GM12878 (cell line): ENCODE data around the gene HMCN1. TPM values are rescaled to one million over a fixed set of nuclear protein-coding genes. Genes with fewer than 3 reads are reported as not detected.

Experiments
- ATAC-seq: fragments of 200-7000 bp; cut with Tn5 transposase; 3 replicates; pipeline ENCODE4 v1.9.1; 2020; ENCODE audit warnings: mild to moderate bottlenecking, moderate library complexity
- BruUV-seq: library from RNA; stranded (reverse); fragments of 400-500 nt; replicated peaks from 2 replicates; lab custom pipeline; 2021; lab: Mats Ljungman, UMichigan
- CTCF ChIA-PET: fragments of 300-600 bp; sonication (Branson Sonifier 250); formaldehyde crosslinking; extraction: SDS; loops from one replicate; lab custom pipeline; 2021; ENCODE audit warnings: inconsistent platforms; lab: Yijun Ruan, JAX
- POLR2A ChIA-PET: fragments of 350-600 bp; formaldehyde crosslinking; extraction: SDS; loops from one replicate; lab custom pipeline; 2021; ENCODE audit warnings: inconsistent platforms; lab: Charles Lee
- RAD21 ChIA-PET: fragments of 300-600 bp; sonication (Branson Sonifier 250); formaldehyde crosslinking; loops from one replicate; lab custom pipeline; 2023; ENCODE audit warnings: antibody characterized with exemption; ENCODE audit not compliant: unreplicated experiment; lab: Charles Lee
- SMC1A ChIA-PET: fragments of 300-600 bp; sonication (Branson Sonifier 250); formaldehyde crosslinking; loops from one replicate; lab custom pipeline; 2023; ENCODE audit not compliant: unreplicated experiment, uncharacterized antibody; lab: Charles Lee
- DNase-seq: peaks from one replicate; pipeline ENCODE4 v3.0.0-alpha.2; 2011; ENCODE audit warnings: low read depth, low spot score
- FAIRE-seq: peaks from 3 replicates; lab custom pipeline; 2011; peaks lifted over from hg19 to GRCh38; lab: Jason Lieb, UNC
- H2AFZ ChIP-seq: 2 replicates; pipeline ENCODE4 v1.6.0; 2011; ENCODE audit warnings: low read depth, low read length, control low read depth; ENCODE audit not compliant: control insufficient read depth
- H3K27ac ChIP-seq: 2 replicates; pipeline ENCODE4 v1.5.1; 2011; ENCODE audit warnings: control low read depth; ENCODE audit not compliant: control insufficient read depth, insufficient read depth
- H3K27me3 ChIP-seq, 2 experiments: replicated peaks in 1 of 2; 2 replicates each; pipeline versions ENCODE4 v1.6.0 to v1.6.1; 2011; ENCODE audit warnings: low read length in 1 of 2; ENCODE audit not compliant: control insufficient read depth in 2 of 2, insufficient read depth in 2 of 2
- H3K36me3 ChIP-seq, 2 experiments: 2 replicates each; pipeline ENCODE4 v1.5.1; 2011; ENCODE audit warnings: low read length in 1 of 2; ENCODE audit not compliant: control insufficient read depth in 2 of 2, insufficient read depth in 2 of 2
- H3K4me1 ChIP-seq: 2 replicates; pipeline ENCODE4 v1.6.1; 2011; ENCODE audit warnings: mild to moderate bottlenecking, low read length, moderate library complexity, mixed read lengths; ENCODE audit not compliant: control insufficient read depth, insufficient read depth
- H3K4me2 ChIP-seq: 2 replicates; pipeline ENCODE4 v1.6.0; 2011; ENCODE audit warnings: control low read depth; ENCODE audit not compliant: control insufficient read depth, insufficient read depth
- H3K4me3 ChIP-seq: fragments of 200-600 bp; sonication (generic); 2 replicates; pipeline ENCODE4 v1.5.1; 2016
- H3K79me2 ChIP-seq: 2 replicates; pipeline ENCODE4 v1.6.0; 2011; ENCODE audit warnings: low read length; ENCODE audit not compliant: control insufficient read depth, insufficient read depth
- H3K9ac ChIP-seq: 2 replicates; pipeline ENCODE4 v1.8.0; 2011; ENCODE audit warnings: low read length, control low read depth, mixed read lengths; ENCODE audit not compliant: control insufficient read depth, insufficient read depth
- H3K9me3 ChIP-seq: replicated peaks from 3 replicates; pipeline ENCODE4 v1.5.1; 2011; ENCODE audit warnings: mild to moderate bottlenecking, low read length; ENCODE audit not compliant: control insufficient read depth, insufficient read depth
- H4K20me1 ChIP-seq: 2 replicates; pipeline ENCODE4 v1.6.0; 2011; ENCODE audit not compliant: control insufficient read depth, insufficient read depth
- BACH1 ChIP-seq: fragments of 450-650 bp; IDR thresholded peaks from 2 replicates; pipeline ENCODE4 v1.6.1; 2017; ENCODE audit warnings: mild to moderate bottlenecking, borderline replicate concordance
- BMI1 ChIP-seq: fragments of 450-650 bp; IDR thresholded peaks from 2 replicates; pipeline ENCODE4 v1.6.1; 2016; ENCODE audit warnings: mild to moderate bottlenecking, moderate library complexity, borderline replicate concordance
- CTCF ChIP-seq, 3 experiments: IDR thresholded peaks in 2 of 3; conservative IDR thresholded peaks in 1 of 3; 2 replicates each; pipeline ENCODE4 v1.5.1; 2011; ENCODE audit warnings: low read depth in 3 of 3, low read length in 3 of 3, mild to moderate bottlenecking in 3 of 3, control low read depth in 2 of 3, moderate library complexity in 2 of 3, inconsistent platforms in 1 of 3, mixed read lengths in 1 of 3; ENCODE audit not compliant: control insufficient read depth in 2 of 3, insufficient read depth in 1 of 3; ENCODE audit errors: extremely low read depth in 1 of 3
- EED ChIP-seq: sonication (generic); IDR thresholded peaks from 2 replicates; pipeline ENCODE4 v1.6.1; 2016; ENCODE audit warnings: antibody characterized with exemption, low read depth
- HSF1 ChIP-seq: fragments of 150-350 bp; IDR thresholded peaks from 2 replicates; pipeline ENCODE4 v1.6.1; 2014; ENCODE audit warnings: mild to moderate bottlenecking, low read depth, low read length
- IKZF1 ChIP-seq: fragments of 450-650 bp; conservative IDR thresholded peaks from 2 replicates; pipeline ENCODE4 v1.6.1; 2017; ENCODE audit warnings: antibody characterized with exemption, mild to moderate bottlenecking
- KDM1A ChIP-seq: fragments of 200-600 bp; sonication (generic); IDR thresholded peaks from 2 replicates; pipeline ENCODE4 v1.6.1; 2016; ENCODE audit warnings: borderline replicate concordance
- NBN ChIP-seq: fragments of 450-650 bp; IDR thresholded peaks from 2 replicates; pipeline ENCODE4 v1.6.1; 2016
- NFIC ChIP-seq: IDR thresholded peaks from 2 replicates; pipeline ENCODE4 v1.6.1; 2012; ENCODE audit warnings: low read depth, mild to moderate bottlenecking, inconsistent platforms, low read length, moderate library complexity
- NKRF ChIP-seq: fragments of 450-650 bp; conservative IDR thresholded peaks from 2 replicates; pipeline ENCODE4 v1.6.1; 2017; ENCODE audit warnings: mild to moderate bottlenecking, moderate library complexity
- NR2C2 ChIP-seq: IDR thresholded peaks from 2 replicates; pipeline ENCODE4 v1.6.1; 2011; ENCODE audit warnings: borderline replicate concordance, low read depth; ENCODE audit not compliant: control insufficient read depth, insufficient read length
- PRDM15 ChIP-seq: fragments of 450-650 bp; formaldehyde crosslinking; IDR thresholded peaks from 2 replicates; pipeline ENCODE4 v1.4.0; 2020; ENCODE audit warnings: mild to moderate bottlenecking, moderate library complexity
- RFX5 ChIP-seq: IDR thresholded peaks from 2 replicates; pipeline ENCODE4 v1.6.1; 2011; ENCODE audit warnings: low read depth, low read length, improper control_type of control experiment
- TCF7 ChIP-seq: IDR thresholded peaks from 2 replicates; pipeline ENCODE4 v1.6.1; 2014; ENCODE audit warnings: antibody characterized with exemption, borderline replicate concordance
- ZBED1 ChIP-seq: IDR thresholded peaks from 2 replicates; pipeline ENCODE4 v1.6.1; 2016; ENCODE audit warnings: borderline replicate concordance
- WGBS: methylation state at CpG from one replicate; pipeline ENCODE4 v1.1.6; 2016; ENCODE audit warnings: low lambda C conversion rate; ENCODE audit not compliant: insufficient replicate concordance, insufficient coverage; ENCODE audit errors: missing lambda C conversion rate; 5-methylcytosine and 5-hydroxymethylcytosine counted together
- in situ Hi-C: fragments of 300-500 bp; cut with MboI; formaldehyde crosslinking; loops from 9 replicates; pipeline ENCODE4 v1.14.3; 2018; ENCODE audit warnings: mixed read lengths
- intact Hi-C: fragments of 100-400 bp; cut with micrococcal nuclease; formaldehyde crosslinking; loops from one replicate; pipeline ENCODE4 v1.14.2; 2022; ENCODE audit not compliant: unreplicated experiment
- polyA plus RNA-seq, 11 experiments: library from polyadenylated mRNA; depleted of rRNA in 4 of 11; unstranded in 6 of 11; stranded (reverse) in 5 of 11; fragments of >200 nt; fragmentation: Nextera tagmentation in 4 of 11; fragmentation: Illumina TruSeq in 1 of 11; extraction: Ambion mirVana in 4 of 11; extraction: Trizol in 1 of 11; gene quantifications; 1 replicate in 1 of 11; 2 replicates in 10 of 11; pipeline versions ENCODE4 v1.2.1 to v1.2.3, GENCODE V29; 2011 to 2016; ENCODE audit warnings: inconsistent platforms in 2 of 11, missing spikeins in 2 of 11, low read depth in 1 of 11
- total RNA-seq, 4 experiments: library from RNA; depleted of rRNA in 3 of 4; stranded (reverse); fragments of >200 nt in 3 of 4; fragmentation: Illumina TruSeq in 1 of 4; extraction: Trizol in 1 of 4; gene quantifications; 2 replicates each; pipeline versions ENCODE4 v1.2.1 to v1.2.3, GENCODE V29; 2013 to 2021

Gene HMCN1
- total and polyA plus RNA-seq, 10 of the 15 experiments (the other 5 are each of a cell fraction or from before 2014, with no cell fraction given) = under 0.01 to 0.07 TPM; not detected in 8

GRCh38 chr1:185719021-185719420 is 15.2 kb upstream of the HMCN1 start:
- FAIRE-seq (no peak), ATAC-seq (no peak), DNase-seq (no peak)
- WGBS = 6% methylated on average over 4 of the region's 4 CpGs
- intact Hi-C loops (no loop called here), in situ Hi-C loops (no loop called here)
- ChIA-PET RAD21 (no interaction called here), POLR2A (no interaction called here), CTCF (no interaction called here), SMC1A (interaction anchor here (0.7 to 2.0 kb wide), 2 partner anchors 16 to 437 kb away, joined by 3 to 7 read pairs; no protein-coding TSS in a partner anchor)
- H3K27ac ChIP-seq = no peak overlapping the region
- H2AFZ ChIP-seq = no peak overlapping the region
- no peak overlapping the region for H3K4me2 ChIP-seq
- no peak overlapping the region for H3K9ac ChIP-seq
- H3K36me3 ChIP-seq = no peaks in the 10 kb centered on the region
- H3K4me3 ChIP-seq = no peak overlapping the region
- no TSS peak for BruUV-seq
- H4K20me1 ChIP-seq = no peaks in the 10 kb centered on the region
- no peaks in the 10 kb centered on the region for H3K4me1 ChIP-seq
- H3K9me3 ChIP-seq = no peaks in the 10 kb centered on the region
- H3K79me2 ChIP-seq = no peaks in the 10 kb centered on the region
- no peaks in the 10 kb centered on the region for H3K27me3 ChIP-seq
- no peak for TF ChIP-seq NBN
- TF ChIP-seq BMI1 = no peak
- TF ChIP-seq ZBED1 = no peak
- no peak for TF ChIP-seq PRDM15 (CRISPR knock-in tag)
- TF ChIP-seq TCF7 = no peak
- TF ChIP-seq BACH1 = no peak
- TF ChIP-seq HSF1 = no peak
- TF ChIP-seq NR2C2 = no peak
- no peak for TF ChIP-seq RFX5
- TF ChIP-seq CTCF (IDR thresholded peaks at IDR 0.05 in 2 of 3, conservative IDR thresholded peaks at IDR 0.05 in 1 of 3; ENCODE audit: control insufficient read depth in 2 of 3, extremely low read depth in 1 of 3, insufficient read depth in 1 of 3, low read depth in 3 of 3, low read length in 3 of 3) = no peak
- no peak for TF ChIP-seq IKZF1
- no peak for TF ChIP-seq KDM1A
- no peak for TF ChIP-seq NFIC
- TF ChIP-seq EED = no peak
- TF ChIP-seq NKRF = no peak
